Cardiac muscle cell (in vitro differentiated cells and primary cell): ENCODE data around the gene SF1. TPM values are rescaled to one million over a fixed set of nuclear protein-coding genes. Genes with fewer than 3 reads are reported as not detected.

Source experiments
- DNase-seq, 2 donors: peaks; one replicate each; pipeline versions ENCODE4 v3.0.0 to v3.0.0-alpha.2; 2010 to 2017; ENCODE audit warnings: low read depth in 1 of 2, low spot score in 1 of 2
- H3K27ac ChIP-seq: fragments of 200-600 bp; sonication (generic); 2 replicates; pipeline ENCODE4 v1.5.1; 2016
- H3K27me3 ChIP-seq: fragments of 200-600 bp; sonication (generic); 2 replicates; pipeline ENCODE4 v1.6.0; 2016; ENCODE audit warnings: control low read depth
- H3K36me3 ChIP-seq: fragments of 200-600 bp; sonication (generic); 2 replicates; pipeline ENCODE4 v1.5.1; 2016; ENCODE audit warnings: control low read depth
- H3K4me1 ChIP-seq: fragments of 200-600 bp; sonication (generic); 2 replicates; pipeline ENCODE4 v1.8.1; 2017; ENCODE audit warnings: low read depth, mild to moderate bottlenecking, mixed run types
- H3K4me3 ChIP-seq: fragments of 200-600 bp; sonication (generic); 2 replicates; pipeline ENCODE4 v1.5.1; 2016; ENCODE audit warnings: mild to moderate bottlenecking
- H3K9me3 ChIP-seq: fragments of 200-600 bp; sonication (generic); 2 replicates; pipeline ENCODE4 v1.5.1; 2017; ENCODE audit warnings: low read depth, mild to moderate bottlenecking, control low read depth
- polyA plus RNA-seq: library from polyadenylated mRNA; unstranded; fragments of >200 nt; fragmentation: Nextera tagmentation; extraction: Ambion mirVana; gene quantifications from 2 replicates; pipeline ENCODE4 v1.2.1, GENCODE V29; 2016
- total RNA-seq: library from RNA; depleted of rRNA; stranded (reverse); fragments of >200 nt; gene quantifications from 2 replicates; pipeline ENCODE4 v1.2.3, GENCODE V29; 2016
- TF ChIP-seq, protein P1 (sequence below): IDR thresholded peaks from 2 replicates; pipeline ENCODE4 v1.5.1; 2012; ENCODE audit warnings: low read depth, mild to moderate bottlenecking, low read length

SF1 gene
- total and polyA plus RNA-seq, 2 experiments from 2014 or later = 143 to 360 TPM

DNA sequence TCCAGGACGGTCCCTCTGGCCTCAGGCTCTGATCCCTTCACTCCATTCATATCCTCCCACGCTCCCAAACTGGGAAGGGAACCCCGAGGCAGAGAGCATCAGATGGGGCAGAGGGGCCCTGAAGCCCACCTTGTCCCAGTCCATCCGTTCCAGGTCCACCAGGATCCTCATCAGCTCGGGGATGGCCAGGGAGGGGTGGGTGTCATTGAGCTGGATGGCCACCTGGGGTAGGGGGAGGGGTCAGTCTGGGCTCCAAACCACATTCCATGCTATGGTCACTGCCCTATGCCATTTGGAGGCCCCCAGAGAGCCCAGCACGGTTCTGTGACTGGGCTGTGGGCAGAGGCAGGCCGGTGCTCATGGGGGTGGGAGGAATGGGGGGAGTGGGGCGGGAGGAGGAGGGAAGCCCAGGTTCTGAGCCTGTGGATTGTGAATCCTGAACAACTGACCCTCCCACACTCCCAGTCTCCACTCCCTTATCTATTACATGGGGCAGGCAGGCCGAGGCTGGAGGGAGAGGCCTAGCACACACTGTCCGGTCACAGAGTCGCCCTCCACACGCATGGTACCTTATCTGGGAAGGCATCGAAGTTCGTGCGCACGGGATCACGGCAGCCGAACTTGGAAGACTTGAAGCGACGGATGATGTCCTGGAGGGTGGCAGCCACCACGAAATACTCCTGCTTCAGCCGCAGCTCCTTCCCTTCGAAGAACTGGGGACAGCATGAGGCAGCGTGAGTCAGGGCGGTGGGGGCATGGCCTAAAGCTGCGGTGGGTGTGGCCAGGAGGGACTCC lies 24.0 kb downstream of the SF1 start:
- H3K27me3 ChIP-seq = no peaks in the 10 kb centered on the region
- TF ChIP-seq, protein P1, sequence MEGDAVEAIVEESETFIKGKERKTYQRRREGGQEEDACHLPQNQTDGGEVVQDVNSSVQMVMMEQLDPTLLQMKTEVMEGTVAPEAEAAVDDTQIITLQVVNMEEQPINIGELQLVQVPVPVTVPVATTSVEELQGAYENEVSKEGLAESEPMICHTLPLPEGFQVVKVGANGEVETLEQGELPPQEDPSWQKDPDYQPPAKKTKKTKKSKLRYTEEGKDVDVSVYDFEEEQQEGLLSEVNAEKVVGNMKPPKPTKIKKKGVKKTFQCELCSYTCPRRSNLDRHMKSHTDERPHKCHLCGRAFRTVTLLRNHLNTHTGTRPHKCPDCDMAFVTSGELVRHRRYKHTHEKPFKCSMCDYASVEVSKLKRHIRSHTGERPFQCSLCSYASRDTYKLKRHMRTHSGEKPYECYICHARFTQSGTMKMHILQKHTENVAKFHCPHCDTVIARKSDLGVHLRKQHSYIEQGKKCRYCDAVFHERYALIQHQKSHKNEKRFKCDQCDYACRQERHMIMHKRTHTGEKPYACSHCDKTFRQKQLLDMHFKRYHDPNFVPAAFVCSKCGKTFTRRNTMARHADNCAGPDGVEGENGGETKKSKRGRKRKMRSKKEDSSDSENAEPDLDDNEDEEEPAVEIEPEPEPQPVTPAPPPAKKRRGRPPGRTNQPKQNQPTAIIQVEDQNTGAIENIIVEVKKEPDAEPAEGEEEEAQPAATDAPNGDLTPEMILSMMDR = no peak
- H3K36me3 ChIP-seq = peaks cover 28% of the 10 kb centered on the region
- H3K4me1 ChIP-seq = peaks cover 7% of the 10 kb centered on the region
- H3K9me3 ChIP-seq = no peaks in the 10 kb centered on the region
- H3K4me3 ChIP-seq = no peak overlapping the region
- DNase-seq = no peak
- no peak overlapping the region for H3K27ac ChIP-seq

DNA sequence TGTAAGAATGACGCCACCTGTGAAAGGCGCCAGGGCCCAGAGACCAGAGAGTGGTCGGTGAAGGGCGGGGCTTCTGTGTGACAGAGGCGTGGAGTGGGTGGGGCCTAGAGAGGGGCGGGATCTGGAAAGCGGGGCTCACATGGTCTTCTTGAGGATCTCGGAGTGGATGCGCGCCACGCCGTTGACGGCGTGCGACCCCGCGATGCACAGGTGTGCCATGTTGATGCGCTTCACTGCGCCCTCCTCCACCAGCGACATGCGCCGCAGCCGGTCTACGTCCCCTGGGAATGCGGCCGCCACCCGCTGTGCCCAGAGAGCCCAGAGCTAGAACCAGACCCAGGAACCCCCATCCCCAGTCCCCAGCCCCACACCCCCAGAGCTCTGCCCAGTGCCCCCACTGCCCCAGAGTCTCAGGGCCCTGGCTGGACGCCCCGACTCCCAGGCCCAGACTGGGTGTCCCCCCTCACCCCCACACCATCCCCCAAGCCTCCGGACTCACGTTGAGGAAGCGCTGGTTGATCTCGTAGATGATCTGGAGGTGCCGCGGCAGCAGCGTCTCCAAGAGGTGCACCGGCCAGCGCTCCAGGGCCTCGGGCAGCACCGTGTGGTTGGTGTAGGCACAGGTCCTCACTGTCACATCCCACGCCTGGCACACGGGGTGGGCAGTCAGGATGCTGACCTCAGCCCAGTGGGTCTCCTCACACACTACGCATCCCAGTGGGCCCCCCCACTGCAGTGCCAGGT lies 24.8 kb downstream of the SF1 start:
- Histone ChIP-seq H3K4me3 (no peak overlapping the region), H3K4me1 (peaks cover 3% of the 10 kb centered on the region), H3K9me3 (no peaks in the 10 kb centered on the region), H3K36me3 (peaks cover 28% of the 10 kb centered on the region), H3K27me3 (no peaks in the 10 kb centered on the region), H3K27ac (no peak overlapping the region)
- no peak for DNase-seq
- TF ChIP-seq, protein P1 = no peak

DNA sequence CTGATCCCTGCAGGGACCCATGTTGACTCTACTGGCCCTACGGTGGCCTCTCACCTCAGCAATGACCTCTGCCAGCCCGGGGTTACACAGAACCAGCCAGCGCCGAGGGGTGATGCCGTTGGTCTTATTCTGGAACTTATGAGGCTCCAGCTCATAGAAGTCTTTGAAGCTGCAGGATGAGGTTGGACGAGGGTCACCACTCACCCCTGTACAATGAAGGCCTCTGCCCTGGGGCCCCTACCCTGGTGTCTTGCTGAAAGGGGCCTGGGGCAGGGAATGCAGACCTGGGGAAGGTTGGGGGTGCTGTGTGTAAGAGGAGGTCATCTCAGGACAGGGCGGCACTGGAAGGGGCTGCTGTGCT lies 25.3 kb downstream of the SF1 start:
- no peaks in the 10 kb centered on the region for H3K9me3 ChIP-seq
- H3K4me3 ChIP-seq = no peak overlapping the region
- H3K27ac ChIP-seq = no peak overlapping the region
- peaks cover 28% of the 10 kb centered on the region for H3K36me3 ChIP-seq
- no peaks in the 10 kb centered on the region for H3K4me1 ChIP-seq
- no peak for DNase-seq
- TF ChIP-seq, protein P1 = no peak
- H3K27me3 ChIP-seq = no peaks in the 10 kb centered on the region

DNA sequence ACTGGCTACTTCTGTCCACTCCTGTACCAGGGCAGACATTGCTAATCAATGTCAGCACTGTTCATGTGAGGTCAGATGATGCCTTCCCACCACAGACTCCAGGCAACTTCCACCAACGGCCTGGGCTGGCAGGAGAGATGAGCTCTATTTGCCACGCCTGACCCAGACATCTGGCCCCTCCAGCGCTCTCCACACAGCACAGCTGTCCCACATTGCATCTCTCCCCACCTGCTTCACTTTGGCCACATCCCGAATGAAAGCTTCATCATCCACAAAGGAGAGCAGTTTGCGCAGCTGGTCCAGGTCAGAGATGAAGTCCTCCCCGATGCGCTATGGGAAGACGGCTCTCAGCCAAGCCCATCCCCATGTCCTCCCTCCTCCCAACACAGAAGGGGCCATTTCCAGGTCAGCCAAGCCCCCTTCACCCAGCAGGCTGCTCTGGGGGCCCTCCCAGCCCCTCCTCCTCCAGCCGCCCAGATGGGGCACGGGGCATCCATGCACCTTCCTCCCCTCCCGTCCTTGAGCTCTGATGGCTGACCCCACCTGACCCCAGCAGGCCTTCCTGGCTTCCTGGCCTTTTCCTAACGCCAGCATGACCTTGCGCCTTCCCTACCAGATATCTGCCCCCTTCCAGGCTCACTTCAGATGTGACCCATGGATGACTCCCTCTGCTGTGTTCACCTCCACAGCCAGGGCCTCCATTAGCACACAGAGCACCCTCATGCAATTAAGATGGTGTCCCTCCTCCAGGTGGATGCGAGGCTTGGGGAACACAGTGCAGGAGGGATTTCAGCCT lies 26.0 kb downstream of the SF1 start:
- Histone ChIP-seq H3K4me1 (no peaks in the 10 kb centered on the region), H3K36me3 (peaks cover 28% of the 10 kb centered on the region), H3K4me3 (no peak overlapping the region), H3K9me3 (no peaks in the 10 kb centered on the region), H3K27me3 (no peaks in the 10 kb centered on the region), H3K27ac (no peak overlapping the region)
- DNase-seq = no peak
- TF ChIP-seq, protein P1 = no peak

DNA sequence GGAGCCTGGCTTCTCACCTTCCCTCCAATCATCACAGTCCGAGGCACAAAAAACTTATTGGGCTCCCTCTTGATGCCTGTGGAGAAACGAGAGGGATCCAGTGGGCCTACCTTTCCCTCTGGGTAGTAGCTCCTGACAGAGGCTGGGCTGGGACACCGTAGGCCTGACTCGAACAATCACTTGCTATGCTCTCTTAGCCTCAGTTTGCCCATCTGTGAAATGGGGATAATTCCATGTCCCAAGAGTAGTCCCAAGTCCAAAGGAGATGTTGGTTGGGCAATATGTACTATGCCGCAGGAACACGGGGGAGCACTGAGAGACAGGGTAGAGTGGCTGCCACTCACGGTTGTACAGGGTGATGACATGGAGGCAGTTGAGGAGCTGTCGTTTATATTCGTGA lies 26.8 kb downstream of the SF1 start:
- Histone ChIP-seq H3K4me1 (no peaks in the 10 kb centered on the region), H3K36me3 (peaks cover 28% of the 10 kb centered on the region), H3K9me3 (no peaks in the 10 kb centered on the region), H3K27me3 (no peaks in the 10 kb centered on the region), H3K4me3 (no peak overlapping the region), H3K27ac (no peak overlapping the region)
- DNase-seq = no peak
- TF ChIP-seq, protein P1 = no peak
